Right lobe of liver (tissue), 4 donors: Measurements from ENCODE around the gene SLC22A23.

ENCODE experiments used
- POLR2A ChIP-seq: fragments of 450-650 bp; IDR thresholded peaks from one replicate; pipeline ENCODE4 v1.6.1; 2017; ENCODE audit warnings: antibody characterized with exemption, mild to moderate bottlenecking
- TF ChIP-seq, protein P1 (sequence below), 4 donors: fragments of 200-600 bp in 3 of 4; fragments of 450-650 bp in 1 of 4; IDR thresholded peaks; one replicate each; pipeline versions ENCODE4 v1.5.1 to v1.8.0; 2016 to 2022; ENCODE audit warnings: antibody characterized with exemption in 4 of 4, mild to moderate bottlenecking in 2 of 4
- donor health status: DM: no; HTN: no; CAD: no.
- donor health status: DM: no; HTN: no; CAD: no.
- donor health status: DM: no; HTN: yes; CAD: no.

GRCh38 chr6:3471711-3472110, 14.9 kb upstream of the SLC22A23 start:
- no peak for TF ChIP-seq POLR2A
- TF ChIP-seq, protein P1, sequence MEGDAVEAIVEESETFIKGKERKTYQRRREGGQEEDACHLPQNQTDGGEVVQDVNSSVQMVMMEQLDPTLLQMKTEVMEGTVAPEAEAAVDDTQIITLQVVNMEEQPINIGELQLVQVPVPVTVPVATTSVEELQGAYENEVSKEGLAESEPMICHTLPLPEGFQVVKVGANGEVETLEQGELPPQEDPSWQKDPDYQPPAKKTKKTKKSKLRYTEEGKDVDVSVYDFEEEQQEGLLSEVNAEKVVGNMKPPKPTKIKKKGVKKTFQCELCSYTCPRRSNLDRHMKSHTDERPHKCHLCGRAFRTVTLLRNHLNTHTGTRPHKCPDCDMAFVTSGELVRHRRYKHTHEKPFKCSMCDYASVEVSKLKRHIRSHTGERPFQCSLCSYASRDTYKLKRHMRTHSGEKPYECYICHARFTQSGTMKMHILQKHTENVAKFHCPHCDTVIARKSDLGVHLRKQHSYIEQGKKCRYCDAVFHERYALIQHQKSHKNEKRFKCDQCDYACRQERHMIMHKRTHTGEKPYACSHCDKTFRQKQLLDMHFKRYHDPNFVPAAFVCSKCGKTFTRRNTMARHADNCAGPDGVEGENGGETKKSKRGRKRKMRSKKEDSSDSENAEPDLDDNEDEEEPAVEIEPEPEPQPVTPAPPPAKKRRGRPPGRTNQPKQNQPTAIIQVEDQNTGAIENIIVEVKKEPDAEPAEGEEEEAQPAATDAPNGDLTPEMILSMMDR (IDR thresholded peaks at IDR 0.05): no peak
